GM18499 (cell line): ENCODE results near the gene IRAK2.
"Not testable (repeated sequence)": the region's sequence is repeated elsewhere in the genome, so short reads cannot be mapped to it uniquely, and the experiment has no call there.

Source experiments
- ATAC-seq: cut with Tn5 transposase; IDR thresholded peaks from one replicate; pipeline ENCODE4 v1.9.1; 2021; ENCODE audit warnings: moderate number of reproducible peaks; ENCODE audit not compliant: insufficient read depth, unreplicated experiment

Gene IRAK2

GRCh38 chr3:10158555-10158954 lies 6.2 kb upstream of the IRAK2 start:
- ATAC-seq: not testable (repeated sequence)

GRCh38 chr3:10160346-10160745 lies 4.4 kb upstream of the IRAK2 start:
- ATAC-seq: no peak

GRCh38 chr3:10160925-10161324 lies 3.8 kb upstream of the IRAK2 start:
- no peak for ATAC-seq

GRCh38 chr3:10162185-10162584 lies 2.5 kb upstream of the IRAK2 start:
- ATAC-seq: no peak

- not testable (repeated sequence) for ATAC-seq
These were observed 546 bp upstream of the IRAK2 start for GRCh38 chr3:10164201-10164545.

- ATAC-seq: no peak
These were observed 1.5 kb downstream of the IRAK2 start for GRCh38 chr3:10166213-10166604.

- ATAC-seq: no peak
These were observed 4.3 kb downstream of the IRAK2 start for GRCh38 chr3:10169000-10169496.

GRCh38 chr3:10170915-10171478 lies 6.3 kb downstream of the IRAK2 start:
- ATAC-seq: no peak

- no peak for ATAC-seq
These were observed 8.6 kb downstream of the IRAK2 start for GRCh38 chr3:10173095-10173925.

GRCh38 chr3:10173926-10174435 lies 9.3 kb downstream of the IRAK2 start:
- ATAC-seq: no peak

- ATAC-seq: not testable (repeated sequence)
These were observed 10.6 kb downstream of the IRAK2 start for GRCh38 chr3:10175334-10175733.

GRCh38 chr3:10176150-10176549 lies 11.4 kb downstream of the IRAK2 start:
- ATAC-seq: not testable (repeated sequence)

GRCh38 chr3:10177737-10178136 lies 13.0 kb downstream of the IRAK2 start:
- no peak for ATAC-seq

GRCh38 chr3:10178892-10179291 lies 14.2 kb downstream of the IRAK2 start:
- ATAC-seq: no peak

GRCh38 chr3:10180289-10180688 lies 15.6 kb downstream of the IRAK2 start:
- no peak for ATAC-seq

- no peak for ATAC-seq
These were observed 16.1 kb downstream of the IRAK2 start for GRCh38 chr3:10180738-10181295.

GRCh38 chr3:10182950-10183349 lies 18.2 kb downstream of the IRAK2 start:
- no peak for ATAC-seq

- no peak for ATAC-seq
These were observed 19.5 kb downstream of the IRAK2 start for GRCh38 chr3:10184250-10184649.

- ATAC-seq: no peak
These were observed 21.4 kb downstream of the IRAK2 start for GRCh38 chr3:10185804-10186762.

- no peak for ATAC-seq
These were observed 22.7 kb downstream of the IRAK2 start for GRCh38 chr3:10187290-10187876.
